K562 (cell line): Measurements from ENCODE around the gene KIAA0930. TPM values are rescaled to one million over a fixed set of nuclear protein-coding genes. Genes with fewer than 3 reads are reported as not detected.

Experiments
- ATAC-seq: fragments of 200-7000 bp; cut with Tn5 transposase; 3 replicates; pipeline ENCODE4 v1.9.1; 2020; ENCODE audit warnings: moderate library complexity
- BruUV-seq: library from RNA; stranded (reverse); fragments of 400-500 nt; replicated peaks from 2 replicates; lab custom pipeline; 2021; lab: Mats Ljungman, UMichigan
- CTCF ChIA-PET: fragments of 300-600 bp; formaldehyde crosslinking; extraction: SDS; loops from one replicate; lab custom pipeline; 2021; ENCODE audit warnings: low intra/inter-chr PET ratio; lab: Yijun Ruan, JAX
- POLR2A ChIA-PET: fragments of 300-600, 350-650 bp; sonication (Branson Sonifier 250); formaldehyde crosslinking; extraction: SDS; loops from one replicate; lab custom pipeline; 2021; ENCODE audit warnings: antibody characterized with exemption, inconsistent platforms; lab: Yijun Ruan, JAX
- DNase-seq, 4 experiments: peaks; one replicate each; pipeline versions ENCODE4 v3.0.0 to v3.0.0-alpha.2; 2011 to 2018; ENCODE audit warnings: low spot score in 3 of 4, mixed read lengths in 3 of 4; ENCODE audit errors: extremely low read depth in 1 of 4
- FAIRE-seq: peaks from 2 replicates; lab custom pipeline; 2011; peaks lifted over from hg19 to GRCh38; lab: Jason Lieb, UNC
- H2AFZ ChIP-seq: 2 replicates; pipeline ENCODE4 v1.6.0; 2011; ENCODE audit warnings: low read depth, low read length, control low read depth, inconsistent platforms
- H3K27ac ChIP-seq: fragments of 200-600 bp; 3 replicates; pipeline ENCODE4 v1.8.0; 2011; ENCODE audit warnings: low read depth, mild to moderate bottlenecking, control low read depth, inconsistent platforms, low read length, moderate library complexity, mixed read lengths; ENCODE audit errors: extremely low read depth
- H3K27me3 ChIP-seq, 2 experiments: fragments of 300-600 bp in 1 of 2; 2 replicates in 1 of 2; 3 replicates in 1 of 2; pipeline versions ENCODE4 v1.6.0 to v1.8.0; 2011; ENCODE audit warnings: inconsistent platforms in 2 of 2, low read length in 2 of 2, mild to moderate bottlenecking in 1 of 2, mixed read lengths in 1 of 2, moderate library complexity in 1 of 2; ENCODE audit not compliant: control insufficient read depth in 2 of 2, insufficient read depth in 2 of 2
- H3K36me3 ChIP-seq: fragments of 300-600 bp; 3 replicates; pipeline ENCODE4 v1.8.0; 2011; ENCODE audit warnings: mild to moderate bottlenecking, low read length, inconsistent platforms; ENCODE audit not compliant: control insufficient read depth, insufficient read depth
- H3K4me1 ChIP-seq, 2 experiments: fragments of 200-600 bp in 1 of 2; replicated peaks in 1 of 2; 2 replicates in 1 of 2; 3 replicates in 1 of 2; pipeline versions ENCODE4 v1.5.1 to v1.8.0; 2011; ENCODE audit warnings: inconsistent platforms in 2 of 2, low read length in 2 of 2, mild to moderate bottlenecking in 1 of 2, mixed read lengths in 1 of 2, moderate library complexity in 1 of 2; ENCODE audit not compliant: control insufficient read depth in 2 of 2, insufficient read depth in 2 of 2
- H3K4me2 ChIP-seq: 2 replicates; pipeline ENCODE4 v1.6.1; 2011; ENCODE audit warnings: low read length, control low read depth, inconsistent platforms, mixed read lengths; ENCODE audit not compliant: insufficient read depth
- H3K4me3 ChIP-seq: fragments of 200-600 bp; sonication (generic), shearing (Covaris generic); 2 replicates; pipeline ENCODE4 v1.5.1; 2016; ENCODE audit warnings: control low read depth, inconsistent platforms
- H3K79me2 ChIP-seq: fragments of 200-600 bp; 3 replicates; pipeline ENCODE4 v1.8.0; 2011; ENCODE audit warnings: low read length, inconsistent platforms; ENCODE audit not compliant: control insufficient read depth, insufficient read depth
- H3K9ac ChIP-seq, 2 experiments: 2 replicates each; pipeline versions ENCODE4 v1.6.0 to v1.6.1; 2011; ENCODE audit warnings: low read depth in 2 of 2, low read length in 2 of 2, control low read depth in 1 of 2, inconsistent platforms in 1 of 2, mild to moderate bottlenecking in 1 of 2, mixed read lengths in 1 of 2; ENCODE audit not compliant: insufficient read depth in 1 of 2
- H3K9me1 ChIP-seq: one replicate; pipeline ENCODE4 v1.6.0; 2011; ENCODE audit warnings: inconsistent platforms, mild to moderate bottlenecking, low read length, moderate library complexity; ENCODE audit not compliant: control insufficient read depth, insufficient read depth
- H3K9me3 ChIP-seq: replicated peaks from 2 replicates; pipeline ENCODE4 v1.5.1; 2011; ENCODE audit warnings: low read depth, low read length, inconsistent platforms; ENCODE audit not compliant: control insufficient read depth, insufficient read depth
- H4K20me1 ChIP-seq: replicated peaks from 2 replicates; pipeline ENCODE4 v1.6.1; 2011; ENCODE audit warnings: low read length, inconsistent platforms, mixed read lengths; ENCODE audit not compliant: control insufficient read depth, insufficient read depth
- ATF1 ChIP-seq, 2 experiments: fragments of 450-650 bp in 1 of 2; IDR thresholded peaks; 2 replicates each; pipeline ENCODE4 v1.6.1; 2016; ENCODE audit warnings: missing compliant biosample characterization in 1 of 2, missing genetic modification characterization in 1 of 2
- CEBPB ChIP-seq: fragments of 450-650 bp; IDR thresholded peaks from 2 replicates; pipeline ENCODE4 v1.6.1; 2016; ENCODE audit warnings: missing genetic modification characterization, missing compliant biosample characterization
- EHMT2 ChIP-seq: fragments of 450-650 bp; IDR thresholded peaks from 2 replicates; pipeline ENCODE4 v1.6.1; 2018; ENCODE audit warnings: antibody characterized with exemption
- NFRKB ChIP-seq: fragments of 450-650 bp; IDR thresholded peaks from 2 replicates; pipeline ENCODE4 v1.6.1; 2016; ENCODE audit warnings: low read depth
- WGBS: fragments of 100-300 bp; shearing (Covaris generic); methylation state at CpG from one replicate; pipeline ENCODE4 v1.1.6; 2016; ENCODE audit warnings: low coverage, mixed read lengths; ENCODE audit not compliant: insufficient coverage; ENCODE audit errors: missing lambda C conversion rate; 5-methylcytosine and 5-hydroxymethylcytosine counted together
- in situ Hi-C: fragments of 300-500 bp; cut with MboI; formaldehyde crosslinking; loops from 4 replicates; pipeline ENCODE4 v1.15.0; 2018; ENCODE audit warnings: inconsistent platforms, mixed read lengths
- intact Hi-C: fragments of 100-400 bp; cut with micrococcal nuclease; formaldehyde crosslinking; loops from 2 replicates; pipeline ENCODE4 v1.14.2; 2022
- polyA plus RNA-seq, 8 experiments: library from polyadenylated mRNA; depleted of rRNA in 4 of 8; stranded (reverse) in 5 of 8; unstranded in 3 of 8; fragments of >200 nt; fragmentation: Nextera tagmentation in 2 of 8; fragmentation: Illumina TruSeq in 1 of 8; extraction: Ambion mirVana in 2 of 8; extraction: Trizol in 1 of 8; gene quantifications; 2 replicates each; pipeline versions ENCODE4 v1.2.1 to v1.2.3, GENCODE V29; 2011 to 2014; ENCODE audit warnings: inconsistent platforms in 1 of 8, missing spikeins in 1 of 8
- total RNA-seq, 7 experiments: library from RNA; depleted of rRNA in 6 of 7; stranded (reverse); fragments of >200 nt in 6 of 7; fragmentation: Illumina TruSeq in 2 of 7; extraction: Trizol in 2 of 7; gene quantifications; 2 replicates each; pipeline versions ENCODE4 v1.2.1 to v1.2.3, GENCODE V29; 2011 to 2021; ENCODE audit warnings: low replicate concordance in 1 of 7
- TF ChIP-seq, protein P1 (sequence below): fragments of 250-450 bp; sonication (Bioruptor Pico); IDR thresholded peaks from 2 replicates; pipeline ENCODE4 v1.5.0; 2021; ENCODE audit warnings: mild to moderate bottlenecking, moderate library complexity
- TF ChIP-seq, protein P2 (sequence below), 2 experiments: fragments of 450-650 bp in 1 of 2; sonication (generic) in 1 of 2; formaldehyde crosslinking in 1 of 2; IDR thresholded peaks in 1 of 2; conservative IDR thresholded peaks in 1 of 2; 2 replicates each; pipeline versions ENCODE4 v1.6.1 to v1.8.1; 2016 to 2023; ENCODE audit warnings: mild to moderate bottlenecking in 2 of 2, moderate library complexity in 2 of 2, inconsistent platforms in 1 of 2, missing genetic modification reagents in 1 of 2

KIAA0930 gene
- total and polyA plus RNA-seq, 9 of the 15 experiments (the other 6 are each of a cell fraction or from before 2014, with no cell fraction given), result 0.24 to 12.1 (median 6.4) TPM

DNA sequence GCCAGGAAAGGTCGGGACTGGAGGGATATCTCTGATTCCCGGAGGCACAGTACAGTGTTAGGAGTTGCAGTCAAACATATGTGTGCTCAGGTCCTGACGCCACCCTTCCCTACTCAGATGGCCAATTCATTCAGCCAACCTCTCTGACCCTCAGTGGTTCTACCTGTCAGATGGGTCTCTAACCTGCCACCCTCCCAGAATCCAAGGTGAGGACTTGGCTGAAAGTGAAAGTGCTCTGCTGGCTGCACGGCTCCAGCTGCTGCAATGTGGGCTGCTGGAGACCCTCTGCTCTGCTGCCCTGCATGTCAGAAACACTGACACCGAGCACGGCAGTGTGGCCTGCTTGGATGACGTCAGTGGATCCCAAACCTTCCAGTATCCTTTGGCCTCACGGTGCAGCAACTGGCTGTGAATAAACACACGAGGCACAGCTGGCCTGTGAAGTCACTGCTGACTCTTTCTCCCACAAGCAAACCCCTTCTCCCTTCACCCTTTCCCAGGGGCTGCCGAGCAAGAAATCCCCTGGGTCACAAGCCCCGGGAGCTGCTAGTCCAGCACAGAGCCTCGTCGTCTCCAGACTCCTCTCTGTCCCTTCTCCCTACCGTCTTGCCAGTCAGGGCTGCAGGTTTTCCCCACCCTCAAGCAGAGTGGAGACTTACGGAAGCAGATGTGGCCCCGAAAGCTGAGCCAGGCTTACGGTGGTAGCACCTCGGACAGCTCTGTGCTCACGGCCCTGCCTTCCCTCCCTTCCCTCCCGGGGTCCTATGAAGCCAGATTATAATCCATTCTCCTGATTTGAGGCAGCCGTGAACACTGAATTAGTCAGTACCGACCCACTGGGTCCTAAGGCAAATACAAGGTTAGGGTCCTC lies 24.3 kb downstream of the KIAA0930 start:
- Histone ChIP-seq H3K9ac (peak overlapping the region in 1 of 2 experiments; percentile 81; a peak in 1 of 4 replicates), H3K36me3 (no peaks in the 10 kb centered on the region), H3K4me2 (peak overlapping the region; percentile 72), H3K79me2 (no peaks in the 10 kb centered on the region), H3K4me3 (no peak overlapping the region), H3K9me1 (no peaks in the 10 kb centered on the region), H3K9me3 (no peaks in the 10 kb centered on the region), H3K27me3 (peaks cover 0 to 19% of the 10 kb centered on the region in 2 experiments; a peak in 2 of 5 replicates), H4K20me1 (peaks cover 23% of the 10 kb centered on the region; the same call in 1 of the 2 replicates), H3K27ac (no peak overlapping the region), H2AFZ (no peak overlapping the region), H3K4me1 (peaks cover 0 to 25% of the 10 kb centered on the region in 2 experiments; a peak in 3 of 5 replicates)
- WGBS, result 9% methylated on average over 19 of the region's 22 CpGs
- DNase-seq (peak in 2 of 4 experiments; percentile 12 to 18), ATAC-seq (peak; percentile 76), FAIRE-seq (no peak)
- in situ Hi-C loops (no loop called here), intact Hi-C loops (no loop called here)
- BruUV-seq, result no TSS peak
- CTCF ChIA-PET, result no interaction called here
- POLR2A ChIA-PET, result interaction anchor here (0.6 to 1.0 kb wide), 2 partner anchors 21 to 42 kb away, joined by 3 read pairs; no protein-coding TSS in a partner anchor
- TF ChIP-seq CEBPB (tag), result no peak
- TF ChIP-seq EHMT2, result peak; percentile 81
- TF ChIP-seq ATF1 (CRISPR knock-in tag; IDR thresholded peaks at IDR 0.05), result no peak
- peak; percentile 41; the same call in 1 of the 2 replicates for TF ChIP-seq ATF1 (tag; IDR thresholded peaks at IDR 0.05)
- no peak for TF ChIP-seq NFRKB
- TF ChIP-seq, protein P1, sequence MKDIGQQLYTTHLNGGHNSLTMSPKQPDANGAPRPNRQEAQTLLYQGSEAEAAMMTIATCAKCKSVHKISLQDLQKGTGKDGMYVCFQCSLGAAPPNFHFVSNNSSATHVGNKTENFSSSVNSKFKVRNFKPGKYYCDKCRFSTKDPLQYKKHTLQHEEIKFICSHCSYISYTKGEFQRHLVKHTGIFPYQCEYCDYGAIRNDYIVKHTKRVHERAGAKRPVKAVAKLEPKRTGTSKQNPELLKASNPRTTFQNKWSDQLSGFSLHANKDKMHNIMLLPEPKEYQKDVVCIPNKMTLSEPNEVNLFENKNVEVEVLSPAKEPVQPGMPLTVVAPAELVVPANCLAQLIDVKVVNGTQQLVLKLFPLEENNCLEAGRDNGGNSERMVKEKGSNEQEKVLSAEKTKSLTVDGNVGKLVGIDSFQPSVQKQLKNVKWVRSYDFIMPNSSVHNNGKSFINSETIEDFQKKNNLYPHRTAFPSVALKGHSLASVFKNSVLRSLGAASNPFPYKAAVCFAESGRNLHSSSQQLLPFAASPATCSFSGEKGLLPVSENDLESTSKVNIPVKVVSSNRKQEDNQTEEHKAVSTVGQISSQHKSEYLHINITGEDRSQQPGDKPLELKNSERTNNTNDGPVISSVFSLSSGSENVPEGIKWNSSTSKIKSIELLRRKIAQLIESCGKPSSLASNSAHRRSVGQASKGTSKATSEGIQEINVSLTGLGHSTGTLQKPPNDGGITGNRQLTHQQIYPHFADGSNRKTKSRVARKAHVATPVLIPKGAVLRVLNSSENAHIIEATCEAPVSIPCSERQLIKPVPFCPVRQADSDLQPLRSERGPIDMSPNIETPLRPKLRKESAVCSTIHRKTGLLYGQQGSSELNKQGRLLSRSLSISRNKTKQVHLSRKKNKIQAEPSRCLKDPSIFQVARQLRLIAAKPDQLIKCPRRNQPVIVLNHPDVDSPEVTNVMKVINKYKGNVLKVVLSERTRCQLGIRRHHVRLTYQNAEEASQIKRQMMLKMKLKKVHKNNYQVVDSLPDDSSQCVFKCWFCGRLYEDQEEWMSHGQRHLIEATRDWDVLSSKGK, result no peak
- TF ChIP-seq, protein P2, sequence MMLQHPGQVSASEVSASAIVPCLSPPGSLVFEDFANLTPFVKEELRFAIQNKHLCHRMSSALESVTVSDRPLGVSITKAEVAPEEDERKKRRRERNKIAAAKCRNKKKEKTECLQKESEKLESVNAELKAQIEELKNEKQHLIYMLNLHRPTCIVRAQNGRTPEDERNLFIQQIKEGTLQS (IDR thresholded peaks at IDR 0.05), result peak; percentile 24; the same call in 1 of the 2 replicates
- TF ChIP-seq, protein P2 (CRISPR knock-in tag; conservative IDR thresholded peaks at IDR 0.05), result no peak
